K562 (cell line): ENCODE data around the gene CAMK2B. TPM values are rescaled to one million over a fixed set of nuclear protein-coding genes. Genes with fewer than 3 reads are reported as not detected.

Source experiments
- ATAC-seq: fragments of 200-7000 bp; cut with Tn5 transposase; 3 replicates; pipeline ENCODE4 v1.9.1; 2020; ENCODE audit warnings: moderate library complexity
- BruUV-seq: library from RNA; stranded (reverse); fragments of 400-500 nt; replicated peaks from 2 replicates; lab custom pipeline; 2021; lab: Mats Ljungman, UMichigan
- CTCF ChIA-PET: fragments of 300-600 bp; formaldehyde crosslinking; extraction: SDS; loops from one replicate; lab custom pipeline; 2021; ENCODE audit warnings: low intra/inter-chr PET ratio; lab: Yijun Ruan, JAX
- POLR2A ChIA-PET: fragments of 300-600, 350-650 bp; sonication (Branson Sonifier 250); formaldehyde crosslinking; extraction: SDS; loops from one replicate; lab custom pipeline; 2021; ENCODE audit warnings: antibody characterized with exemption, inconsistent platforms; lab: Yijun Ruan, JAX
- DNase-seq, 4 experiments: peaks; one replicate each; pipeline versions ENCODE4 v3.0.0 to v3.0.0-alpha.2; 2011 to 2018; ENCODE audit warnings: low spot score in 3 of 4, mixed read lengths in 3 of 4; ENCODE audit errors: extremely low read depth in 1 of 4
- FAIRE-seq: peaks from 2 replicates; lab custom pipeline; 2011; peaks lifted over from hg19 to GRCh38; lab: Jason Lieb, UNC
- H2AFZ ChIP-seq: 2 replicates; pipeline ENCODE4 v1.6.0; 2011; ENCODE audit warnings: low read depth, low read length, control low read depth, inconsistent platforms
- H3K27ac ChIP-seq: fragments of 200-600 bp; 3 replicates; pipeline ENCODE4 v1.8.0; 2011; ENCODE audit warnings: low read depth, mild to moderate bottlenecking, control low read depth, inconsistent platforms, low read length, moderate library complexity, mixed read lengths; ENCODE audit errors: extremely low read depth
- H3K27me3 ChIP-seq, 2 experiments: fragments of 300-600 bp in 1 of 2; 2 replicates in 1 of 2; 3 replicates in 1 of 2; pipeline versions ENCODE4 v1.6.0 to v1.8.0; 2011; ENCODE audit warnings: inconsistent platforms in 2 of 2, low read length in 2 of 2, mild to moderate bottlenecking in 1 of 2, mixed read lengths in 1 of 2, moderate library complexity in 1 of 2; ENCODE audit not compliant: control insufficient read depth in 2 of 2, insufficient read depth in 2 of 2
- H3K36me3 ChIP-seq: fragments of 300-600 bp; 3 replicates; pipeline ENCODE4 v1.8.0; 2011; ENCODE audit warnings: mild to moderate bottlenecking, low read length, inconsistent platforms; ENCODE audit not compliant: control insufficient read depth, insufficient read depth
- H3K4me1 ChIP-seq, 2 experiments: fragments of 200-600 bp in 1 of 2; replicated peaks in 1 of 2; 2 replicates in 1 of 2; 3 replicates in 1 of 2; pipeline versions ENCODE4 v1.5.1 to v1.8.0; 2011; ENCODE audit warnings: inconsistent platforms in 2 of 2, low read length in 2 of 2, mild to moderate bottlenecking in 1 of 2, mixed read lengths in 1 of 2, moderate library complexity in 1 of 2; ENCODE audit not compliant: control insufficient read depth in 2 of 2, insufficient read depth in 2 of 2
- H3K4me2 ChIP-seq: 2 replicates; pipeline ENCODE4 v1.6.1; 2011; ENCODE audit warnings: low read length, control low read depth, inconsistent platforms, mixed read lengths; ENCODE audit not compliant: insufficient read depth
- H3K4me3 ChIP-seq: fragments of 200-600 bp; sonication (generic), shearing (Covaris generic); 2 replicates; pipeline ENCODE4 v1.5.1; 2016; ENCODE audit warnings: control low read depth, inconsistent platforms
- H3K79me2 ChIP-seq: fragments of 200-600 bp; 3 replicates; pipeline ENCODE4 v1.8.0; 2011; ENCODE audit warnings: low read length, inconsistent platforms; ENCODE audit not compliant: control insufficient read depth, insufficient read depth
- H3K9ac ChIP-seq, 2 experiments: 2 replicates each; pipeline versions ENCODE4 v1.6.0 to v1.6.1; 2011; ENCODE audit warnings: low read depth in 2 of 2, low read length in 2 of 2, control low read depth in 1 of 2, inconsistent platforms in 1 of 2, mild to moderate bottlenecking in 1 of 2, mixed read lengths in 1 of 2; ENCODE audit not compliant: insufficient read depth in 1 of 2
- H3K9me1 ChIP-seq: one replicate; pipeline ENCODE4 v1.6.0; 2011; ENCODE audit warnings: inconsistent platforms, mild to moderate bottlenecking, low read length, moderate library complexity; ENCODE audit not compliant: control insufficient read depth, insufficient read depth
- H3K9me3 ChIP-seq: replicated peaks from 2 replicates; pipeline ENCODE4 v1.5.1; 2011; ENCODE audit warnings: low read depth, low read length, inconsistent platforms; ENCODE audit not compliant: control insufficient read depth, insufficient read depth
- H4K20me1 ChIP-seq: replicated peaks from 2 replicates; pipeline ENCODE4 v1.6.1; 2011; ENCODE audit warnings: low read length, inconsistent platforms, mixed read lengths; ENCODE audit not compliant: control insufficient read depth, insufficient read depth
- DPF2 ChIP-seq: fragments of 450-650 bp; IDR thresholded peaks from 2 replicates; pipeline ENCODE4 v1.6.1; 2016
- MAZ ChIP-seq, 2 experiments: fragments of 450-650 bp in 1 of 2; sonication (generic) in 1 of 2; formaldehyde crosslinking; IDR thresholded peaks in 1 of 2; conservative IDR thresholded peaks in 1 of 2; 2 replicates each; pipeline versions ENCODE4 v1.4.0 to v1.5.0; 2020; ENCODE audit warnings: mild to moderate bottlenecking in 1 of 2, missing genetic modification reagents in 1 of 2
- MCM7 ChIP-seq, 2 experiments: fragments of 450-650 bp; IDR thresholded peaks; 2 replicates each; pipeline ENCODE4 v1.6.1; 2016 to 2018
- MYBL2 ChIP-seq, 2 experiments: fragments of 450-650 bp in 1 of 2; sonication (generic) in 1 of 2; formaldehyde crosslinking in 1 of 2; IDR thresholded peaks; 2 replicates each; pipeline versions ENCODE4 v1.6.1 to v1.8.1; 2017 to 2022; ENCODE audit warnings: borderline replicate concordance in 1 of 2, inconsistent platforms in 1 of 2, low read depth in 1 of 2, mild to moderate bottlenecking in 1 of 2, missing genetic modification reagents in 1 of 2, moderate library complexity in 1 of 2
- SIN3A ChIP-seq, 2 experiments: fragments of 150-350 bp in 1 of 2; IDR thresholded peaks; 2 replicates each; pipeline ENCODE4 v1.6.1; 2011 to 2016; ENCODE audit warnings: borderline replicate concordance in 2 of 2, low read depth in 2 of 2, low read length in 2 of 2, mild to moderate bottlenecking in 2 of 2, moderate library complexity in 2 of 2; ENCODE audit not compliant: control insufficient read depth in 1 of 2
- TARDBP ChIP-seq: fragments of 450-650 bp; IDR thresholded peaks from 2 replicates; pipeline ENCODE4 v1.6.1; 2016
- ZNF280A ChIP-seq: fragments of 450-650 bp; IDR thresholded peaks from 2 replicates; pipeline ENCODE4 v1.6.1; 2018; ENCODE audit warnings: mild to moderate bottlenecking, low read depth; ENCODE audit not compliant: partially characterized antibody
- WGBS: fragments of 100-300 bp; shearing (Covaris generic); methylation state at CpG from one replicate; pipeline ENCODE4 v1.1.6; 2016; ENCODE audit warnings: low coverage, mixed read lengths; ENCODE audit not compliant: insufficient coverage; ENCODE audit errors: missing lambda C conversion rate; 5-methylcytosine and 5-hydroxymethylcytosine counted together
- in situ Hi-C: fragments of 300-500 bp; cut with MboI; formaldehyde crosslinking; loops from 4 replicates; pipeline ENCODE4 v1.15.0; 2018; ENCODE audit warnings: inconsistent platforms, mixed read lengths
- intact Hi-C: fragments of 100-400 bp; cut with micrococcal nuclease; formaldehyde crosslinking; loops from 2 replicates; pipeline ENCODE4 v1.14.2; 2022
- polyA plus RNA-seq, 8 experiments: library from polyadenylated mRNA; depleted of rRNA in 4 of 8; stranded (reverse) in 5 of 8; unstranded in 3 of 8; fragments of >200 nt; fragmentation: Nextera tagmentation in 2 of 8; fragmentation: Illumina TruSeq in 1 of 8; extraction: Ambion mirVana in 2 of 8; extraction: Trizol in 1 of 8; gene quantifications; 2 replicates each; pipeline versions ENCODE4 v1.2.1 to v1.2.3, GENCODE V29; 2011 to 2014; ENCODE audit warnings: inconsistent platforms in 1 of 8, missing spikeins in 1 of 8
- total RNA-seq, 7 experiments: library from RNA; depleted of rRNA in 6 of 7; stranded (reverse); fragments of >200 nt in 6 of 7; fragmentation: Illumina TruSeq in 2 of 7; extraction: Trizol in 2 of 7; gene quantifications; 2 replicates each; pipeline versions ENCODE4 v1.2.1 to v1.2.3, GENCODE V29; 2011 to 2021; ENCODE audit warnings: low replicate concordance in 1 of 7
- TF ChIP-seq, protein P1 (sequence below): fragments of 450-650 bp; IDR thresholded peaks from 2 replicates; pipeline ENCODE4 v1.6.1; 2016; ENCODE audit warnings: mild to moderate bottlenecking

The CAMK2B gene
- total and polyA plus RNA-seq, 9 of the 15 experiments (the other 6 are each of a cell fraction or from before 2014, with no cell fraction given): 0.04 to 0.09 (median 0.05) TPM; not detected in 4

GRCh38 chr7:44218418-44219201 lies 106.8 kb downstream of the CAMK2B start:
- intact Hi-C loops: no loop called here
- whole genome bisulfite sequencing: 40% methylated on average over 22 of the region's 26 CpGs
- DNase-seq (peak; percentile 65 to 76 (median 68)), FAIRE-seq (peak; percentile 65), ATAC-seq (peak; percentile 82)
- H3K4me3 ChIP-seq: no peak overlapping the region
- no peaks in the 10 kb centered on the region for H3K79me2 ChIP-seq
- peaks cover 12 to 65% of the 10 kb centered on the region in 2 experiments; a peak in 4 of 5 replicates for H3K4me1 ChIP-seq
- H3K9ac ChIP-seq: peak overlapping the region in 1 of 2 experiments; percentile 75; a peak in 2 of 4 replicates
- H3K4me2 ChIP-seq: no peak overlapping the region
- H2AFZ ChIP-seq: peak overlapping the region; percentile 71
- no peaks in the 10 kb centered on the region; the same call in 2 of the 3 replicates for H3K36me3 ChIP-seq
- BruUV-seq: no TSS peak
- CTCF ChIA-PET: interaction anchor here (0.7 kb wide), 1 partner anchor 13 kb away, joined by 3 read pairs; no protein-coding TSS in a partner anchor
- POLR2A ChIA-PET: interaction anchor here (0.6 to 2.2 kb wide), 7 partner anchors 14 to 356 kb away, joined by 3 to 9 read pairs (median 4); partner anchors contain the start of gene POLD2
- in situ Hi-C loops: no loop called here
- H3K9me3 ChIP-seq: no peaks in the 10 kb centered on the region
- H3K9me1 ChIP-seq: peaks cover 9% of the 10 kb centered on the region
- H4K20me1 ChIP-seq: 0 out of 2 replicates have a peak, but pooled peaks cover 8% of the 10 kb centered on the region
- peaks cover 0 to 6% of the 10 kb centered on the region in 2 experiments; a peak in 1 of 5 replicates for H3K27me3 ChIP-seq
- no peak overlapping the region for H3K27ac ChIP-seq
- TF ChIP-seq MYBL2 (IDR thresholded peaks at IDR 0.05; ENCODE audit: low read depth) (no peak), MYBL2 (CRISPR knock-in tag; IDR thresholded peaks at IDR 0.05; ENCODE audit: borderline replicate concordance) (no peak), TARDBP (no peak), DPF2 (0 out of 2 replicates have a peak, but pooled peaks have one; percentile 19), SIN3A (IDR thresholded peaks at IDR 0.05; ENCODE audit: borderline replicate concordance in 2 of 2, control insufficient read depth in 1 of 2, low read depth in 2 of 2, low read length in 2 of 2) (no peak), MCM7 (IDR thresholded peaks at IDR 0.05) (no peak), MAZ (CRISPR knock-in tag; conservative IDR thresholded peaks at IDR 0.05 in 1 of 2, IDR thresholded peaks at IDR 0.05 in 1 of 2) (peak in 1 of 2 experiments; percentile 71; a peak in 2 of 4 replicates), ZNF280A (no peak)
- TF ChIP-seq, protein P1, sequence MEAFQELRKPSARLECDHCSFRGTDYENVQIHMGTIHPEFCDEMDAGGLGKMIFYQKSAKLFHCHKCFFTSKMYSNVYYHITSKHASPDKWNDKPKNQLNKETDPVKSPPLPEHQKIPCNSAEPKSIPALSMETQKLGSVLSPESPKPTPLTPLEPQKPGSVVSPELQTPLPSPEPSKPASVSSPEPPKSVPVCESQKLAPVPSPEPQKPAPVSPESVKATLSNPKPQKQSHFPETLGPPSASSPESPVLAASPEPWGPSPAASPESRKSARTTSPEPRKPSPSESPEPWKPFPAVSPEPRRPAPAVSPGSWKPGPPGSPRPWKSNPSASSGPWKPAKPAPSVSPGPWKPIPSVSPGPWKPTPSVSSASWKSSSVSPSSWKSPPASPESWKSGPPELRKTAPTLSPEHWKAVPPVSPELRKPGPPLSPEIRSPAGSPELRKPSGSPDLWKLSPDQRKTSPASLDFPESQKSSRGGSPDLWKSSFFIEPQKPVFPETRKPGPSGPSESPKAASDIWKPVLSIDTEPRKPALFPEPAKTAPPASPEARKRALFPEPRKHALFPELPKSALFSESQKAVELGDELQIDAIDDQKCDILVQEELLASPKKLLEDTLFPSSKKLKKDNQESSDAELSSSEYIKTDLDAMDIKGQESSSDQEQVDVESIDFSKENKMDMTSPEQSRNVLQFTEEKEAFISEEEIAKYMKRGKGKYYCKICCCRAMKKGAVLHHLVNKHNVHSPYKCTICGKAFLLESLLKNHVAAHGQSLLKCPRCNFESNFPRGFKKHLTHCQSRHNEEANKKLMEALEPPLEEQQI: no peak
